K562 (cell line): Measurements from ENCODE around the gene SSTR1. TPM values are rescaled to one million over a fixed set of nuclear protein-coding genes. Genes with fewer than 3 reads are reported as not detected.

Experiments used
- BRCA1 ChIP-seq, 2 experiments: fragments of 450-650 bp in 1 of 2; sonication (generic) in 1 of 2; formaldehyde crosslinking in 1 of 2; IDR thresholded peaks; 2 replicates each; pipeline versions ENCODE4 v1.5.0 to v1.6.1; 2017 to 2020; ENCODE audit warnings: mild to moderate bottlenecking in 1 of 2, missing genetic modification reagents in 1 of 2
- SUPT5H ChIP-seq: fragments of 450-650 bp; IDR thresholded peaks from 2 replicates; pipeline ENCODE4 v1.6.1; 2016
- ZNF347 ChIP-seq: fragments of 450-650 bp; formaldehyde crosslinking; IDR thresholded peaks from 2 replicates; pipeline ENCODE4 v1.4.0; 2020; ENCODE audit warnings: low read depth, mild to moderate bottlenecking, moderate library complexity
- ZNF436 ChIP-seq: fragments of 250-450, 450-650 bp; sonication (Bioruptor Pico); formaldehyde crosslinking; IDR thresholded peaks from 2 replicates; pipeline ENCODE4 v1.7.0; 2020; ENCODE audit warnings: mild to moderate bottlenecking
- ZNF766 ChIP-seq: fragments of 200-800 bp; sonication (Bioruptor generic); conservative IDR thresholded peaks from 2 replicates; pipeline ENCODE4 v1.6.1; 2016; ENCODE audit warnings: missing genetic modification characterization, missing compliant biosample characterization
- polyA plus RNA-seq, 8 experiments: library from polyadenylated mRNA; depleted of rRNA in 4 of 8; stranded (reverse) in 5 of 8; unstranded in 3 of 8; fragments of >200 nt; fragmentation: Nextera tagmentation in 2 of 8; fragmentation: Illumina TruSeq in 1 of 8; extraction: Ambion mirVana in 2 of 8; extraction: Trizol in 1 of 8; gene quantifications; 2 replicates each; pipeline versions ENCODE4 v1.2.1 to v1.2.3, GENCODE V29; 2011 to 2014; ENCODE audit warnings: inconsistent platforms in 1 of 8, missing spikeins in 1 of 8
- total RNA-seq, 7 experiments: library from RNA; depleted of rRNA in 6 of 7; stranded (reverse); fragments of >200 nt in 6 of 7; fragmentation: Illumina TruSeq in 2 of 7; extraction: Trizol in 2 of 7; gene quantifications; 2 replicates each; pipeline versions ENCODE4 v1.2.1 to v1.2.3, GENCODE V29; 2011 to 2021; ENCODE audit warnings: low replicate concordance in 1 of 7
- TF ChIP-seq, protein P1 (sequence below): fragments of 450-650 bp; IDR thresholded peaks from 2 replicates; pipeline ENCODE4 v1.6.1; 2016; ENCODE audit warnings: mild to moderate bottlenecking, moderate library complexity
- TF ChIP-seq, protein P2 (sequence below): fragments of 250-450 bp; sonication (Bioruptor Pico); IDR thresholded peaks from 2 replicates; pipeline ENCODE4 v1.4.0; 2020; ENCODE audit warnings: mild to moderate bottlenecking, moderate library complexity, borderline replicate concordance

Gene SSTR1
- total and polyA plus RNA-seq, 9 of the 15 experiments (the other 6 are each of a cell fraction or from before 2014, with no cell fraction given) = not detected

DNA sequence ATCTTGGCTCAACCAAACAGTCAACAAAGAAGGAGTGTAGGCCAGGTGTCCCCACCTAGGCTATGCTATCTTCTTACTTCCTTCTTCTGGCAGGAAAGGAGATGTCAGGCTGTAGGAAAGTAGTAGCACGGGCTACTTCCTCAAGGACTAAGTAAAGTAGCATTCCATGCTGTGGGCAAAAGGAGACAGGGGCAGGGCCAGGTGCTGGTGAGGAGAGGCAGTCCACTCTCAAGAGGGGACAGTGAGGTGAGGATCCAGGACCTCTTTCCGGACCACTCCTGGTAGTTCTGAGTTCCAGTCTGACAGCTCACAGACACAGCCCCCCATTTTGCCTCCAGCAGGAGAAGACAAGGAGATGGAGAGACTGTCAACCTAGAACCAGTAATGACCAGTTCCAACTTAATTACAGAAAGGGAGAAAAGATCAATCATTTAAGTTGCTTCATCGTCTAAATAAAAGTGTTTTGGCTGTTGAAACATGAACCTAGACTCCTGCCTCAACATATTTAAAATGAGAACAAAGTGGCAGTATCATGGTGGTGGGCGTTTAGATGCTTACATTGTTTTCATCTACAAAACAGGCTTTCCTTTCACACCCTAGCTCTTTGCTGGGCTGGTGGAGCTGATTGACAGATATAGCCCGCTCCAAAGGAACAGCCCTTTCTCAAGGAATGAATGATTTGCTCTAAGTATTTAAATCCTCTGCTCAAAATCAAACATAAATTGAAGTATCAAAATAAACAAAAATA, 5.1 kb upstream of the SSTR1 start (continued):
- TF ChIP-seq, protein P1, sequence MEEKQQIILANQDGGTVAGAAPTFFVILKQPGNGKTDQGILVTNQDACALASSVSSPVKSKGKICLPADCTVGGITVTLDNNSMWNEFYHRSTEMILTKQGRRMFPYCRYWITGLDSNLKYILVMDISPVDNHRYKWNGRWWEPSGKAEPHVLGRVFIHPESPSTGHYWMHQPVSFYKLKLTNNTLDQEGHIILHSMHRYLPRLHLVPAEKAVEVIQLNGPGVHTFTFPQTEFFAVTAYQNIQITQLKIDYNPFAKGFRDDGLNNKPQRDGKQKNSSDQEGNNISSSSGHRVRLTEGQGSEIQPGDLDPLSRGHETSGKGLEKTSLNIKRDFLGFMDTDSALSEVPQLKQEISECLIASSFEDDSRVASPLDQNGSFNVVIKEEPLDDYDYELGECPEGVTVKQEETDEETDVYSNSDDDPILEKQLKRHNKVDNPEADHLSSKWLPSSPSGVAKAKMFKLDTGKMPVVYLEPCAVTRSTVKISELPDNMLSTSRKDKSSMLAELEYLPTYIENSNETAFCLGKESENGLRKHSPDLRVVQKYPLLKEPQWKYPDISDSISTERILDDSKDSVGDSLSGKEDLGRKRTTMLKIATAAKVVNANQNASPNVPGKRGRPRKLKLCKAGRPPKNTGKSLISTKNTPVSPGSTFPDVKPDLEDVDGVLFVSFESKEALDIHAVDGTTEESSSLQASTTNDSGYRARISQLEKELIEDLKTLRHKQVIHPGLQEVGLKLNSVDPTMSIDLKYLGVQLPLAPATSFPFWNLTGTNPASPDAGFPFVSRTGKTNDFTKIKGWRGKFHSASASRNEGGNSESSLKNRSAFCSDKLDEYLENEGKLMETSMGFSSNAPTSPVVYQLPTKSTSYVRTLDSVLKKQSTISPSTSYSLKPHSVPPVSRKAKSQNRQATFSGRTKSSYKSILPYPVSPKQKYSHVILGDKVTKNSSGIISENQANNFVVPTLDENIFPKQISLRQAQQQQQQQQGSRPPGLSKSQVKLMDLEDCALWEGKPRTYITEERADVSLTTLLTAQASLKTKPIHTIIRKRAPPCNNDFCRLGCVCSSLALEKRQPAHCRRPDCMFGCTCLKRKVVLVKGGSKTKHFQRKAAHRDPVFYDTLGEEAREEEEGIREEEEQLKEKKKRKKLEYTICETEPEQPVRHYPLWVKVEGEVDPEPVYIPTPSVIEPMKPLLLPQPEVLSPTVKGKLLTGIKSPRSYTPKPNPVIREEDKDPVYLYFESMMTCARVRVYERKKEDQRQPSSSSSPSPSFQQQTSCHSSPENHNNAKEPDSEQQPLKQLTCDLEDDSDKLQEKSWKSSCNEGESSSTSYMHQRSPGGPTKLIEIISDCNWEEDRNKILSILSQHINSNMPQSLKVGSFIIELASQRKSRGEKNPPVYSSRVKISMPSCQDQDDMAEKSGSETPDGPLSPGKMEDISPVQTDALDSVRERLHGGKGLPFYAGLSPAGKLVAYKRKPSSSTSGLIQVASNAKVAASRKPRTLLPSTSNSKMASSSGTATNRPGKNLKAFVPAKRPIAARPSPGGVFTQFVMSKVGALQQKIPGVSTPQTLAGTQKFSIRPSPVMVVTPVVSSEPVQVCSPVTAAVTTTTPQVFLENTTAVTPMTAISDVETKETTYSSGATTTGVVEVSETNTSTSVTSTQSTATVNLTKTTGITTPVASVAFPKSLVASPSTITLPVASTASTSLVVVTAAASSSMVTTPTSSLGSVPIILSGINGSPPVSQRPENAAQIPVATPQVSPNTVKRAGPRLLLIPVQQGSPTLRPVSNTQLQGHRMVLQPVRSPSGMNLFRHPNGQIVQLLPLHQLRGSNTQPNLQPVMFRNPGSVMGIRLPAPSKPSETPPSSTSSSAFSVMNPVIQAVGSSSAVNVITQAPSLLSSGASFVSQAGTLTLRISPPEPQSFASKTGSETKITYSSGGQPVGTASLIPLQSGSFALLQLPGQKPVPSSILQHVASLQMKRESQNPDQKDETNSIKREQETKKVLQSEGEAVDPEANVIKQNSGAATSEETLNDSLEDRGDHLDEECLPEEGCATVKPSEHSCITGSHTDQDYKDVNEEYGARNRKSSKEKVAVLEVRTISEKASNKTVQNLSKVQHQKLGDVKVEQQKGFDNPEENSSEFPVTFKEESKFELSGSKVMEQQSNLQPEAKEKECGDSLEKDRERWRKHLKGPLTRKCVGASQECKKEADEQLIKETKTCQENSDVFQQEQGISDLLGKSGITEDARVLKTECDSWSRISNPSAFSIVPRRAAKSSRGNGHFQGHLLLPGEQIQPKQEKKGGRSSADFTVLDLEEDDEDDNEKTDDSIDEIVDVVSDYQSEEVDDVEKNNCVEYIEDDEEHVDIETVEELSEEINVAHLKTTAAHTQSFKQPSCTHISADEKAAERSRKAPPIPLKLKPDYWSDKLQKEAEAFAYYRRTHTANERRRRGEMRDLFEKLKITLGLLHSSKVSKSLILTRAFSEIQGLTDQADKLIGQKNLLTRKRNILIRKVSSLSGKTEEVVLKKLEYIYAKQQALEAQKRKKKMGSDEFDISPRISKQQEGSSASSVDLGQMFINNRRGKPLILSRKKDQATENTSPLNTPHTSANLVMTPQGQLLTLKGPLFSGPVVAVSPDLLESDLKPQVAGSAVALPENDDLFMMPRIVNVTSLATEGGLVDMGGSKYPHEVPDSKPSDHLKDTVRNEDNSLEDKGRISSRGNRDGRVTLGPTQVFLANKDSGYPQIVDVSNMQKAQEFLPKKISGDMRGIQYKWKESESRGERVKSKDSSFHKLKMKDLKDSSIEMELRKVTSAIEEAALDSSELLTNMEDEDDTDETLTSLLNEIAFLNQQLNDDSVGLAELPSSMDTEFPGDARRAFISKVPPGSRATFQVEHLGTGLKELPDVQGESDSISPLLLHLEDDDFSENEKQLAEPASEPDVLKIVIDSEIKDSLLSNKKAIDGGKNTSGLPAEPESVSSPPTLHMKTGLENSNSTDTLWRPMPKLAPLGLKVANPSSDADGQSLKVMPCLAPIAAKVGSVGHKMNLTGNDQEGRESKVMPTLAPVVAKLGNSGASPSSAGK = no peak
- TF ChIP-seq, protein P2, sequence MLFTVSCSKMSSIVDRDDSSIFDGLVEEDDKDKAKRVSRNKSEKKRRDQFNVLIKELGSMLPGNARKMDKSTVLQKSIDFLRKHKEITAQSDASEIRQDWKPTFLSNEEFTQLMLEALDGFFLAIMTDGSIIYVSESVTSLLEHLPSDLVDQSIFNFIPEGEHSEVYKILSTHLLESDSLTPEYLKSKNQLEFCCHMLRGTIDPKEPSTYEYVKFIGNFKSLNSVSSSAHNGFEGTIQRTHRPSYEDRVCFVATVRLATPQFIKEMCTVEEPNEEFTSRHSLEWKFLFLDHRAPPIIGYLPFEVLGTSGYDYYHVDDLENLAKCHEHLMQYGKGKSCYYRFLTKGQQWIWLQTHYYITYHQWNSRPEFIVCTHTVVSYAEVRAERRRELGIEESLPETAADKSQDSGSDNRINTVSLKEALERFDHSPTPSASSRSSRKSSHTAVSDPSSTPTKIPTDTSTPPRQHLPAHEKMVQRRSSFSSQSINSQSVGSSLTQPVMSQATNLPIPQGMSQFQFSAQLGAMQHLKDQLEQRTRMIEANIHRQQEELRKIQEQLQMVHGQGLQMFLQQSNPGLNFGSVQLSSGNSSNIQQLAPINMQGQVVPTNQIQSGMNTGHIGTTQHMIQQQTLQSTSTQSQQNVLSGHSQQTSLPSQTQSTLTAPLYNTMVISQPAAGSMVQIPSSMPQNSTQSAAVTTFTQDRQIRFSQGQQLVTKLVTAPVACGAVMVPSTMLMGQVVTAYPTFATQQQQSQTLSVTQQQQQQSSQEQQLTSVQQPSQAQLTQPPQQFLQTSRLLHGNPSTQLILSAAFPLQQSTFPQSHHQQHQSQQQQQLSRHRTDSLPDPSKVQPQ (CRISPR knock-in tag) = no peak
- TF ChIP-seq ZNF766 (CRISPR knock-in tag) = no peak
- TF ChIP-seq SUPT5H = no peak
- TF ChIP-seq ZNF347 (CRISPR knock-in tag) = no peak
- TF ChIP-seq BRCA1 (IDR thresholded peaks at IDR 0.05) = no peak
- TF ChIP-seq BRCA1 (CRISPR knock-in tag; IDR thresholded peaks at IDR 0.05) = no peak
- TF ChIP-seq ZNF436 = no peak
